Mesenchymal stem cell (in vitro differentiated cells and primary cell): ENCODE measurements around the gene WNT5B.

Source experiments
- DNase-seq: peaks from one replicate; pipeline ENCODE4 v3.0.0-alpha.2; 2013
- H2AFZ ChIP-seq: one replicate; pipeline ENCODE4 v1.6.1; 2013; ENCODE audit warnings: low read depth, mild to moderate bottlenecking, control low read depth, inconsistent platforms, low read length, moderate library complexity
- H2AK5ac ChIP-seq: 2 replicates; pipeline ENCODE4 v1.6.1; 2013; ENCODE audit warnings: low read length, moderate library complexity, mild to moderate bottlenecking, inconsistent platforms; ENCODE audit not compliant: severe bottlenecking
- H2BK120ac ChIP-seq: one replicate; pipeline ENCODE4 v1.6.1; 2013; ENCODE audit warnings: low read depth, mild to moderate bottlenecking, inconsistent platforms, low read length, moderate library complexity
- H2BK12ac ChIP-seq, 2 experiments: one replicate each; pipeline ENCODE4 v1.6.1; 2013; ENCODE audit warnings: inconsistent platforms in 2 of 2, low read length in 2 of 2, mild to moderate bottlenecking in 2 of 2, moderate library complexity in 2 of 2, control low read depth in 1 of 2
- H2BK15ac ChIP-seq: one replicate; pipeline ENCODE4 v1.6.1; 2013; ENCODE audit warnings: mild to moderate bottlenecking, low read depth, inconsistent platforms; ENCODE audit not compliant: poor library complexity, severe bottlenecking
- H2BK5ac ChIP-seq: 2 replicates; pipeline ENCODE4 v1.6.1; 2013; ENCODE audit warnings: low read depth, mild to moderate bottlenecking, low read length, control low read depth, inconsistent platforms; ENCODE audit not compliant: poor library complexity, severe bottlenecking
- H3K14ac ChIP-seq, 2 experiments: one replicate each; pipeline ENCODE4 v1.6.1; 2013; ENCODE audit warnings: inconsistent platforms in 2 of 2, low read length in 2 of 2, control low read depth in 1 of 2, mild to moderate bottlenecking in 1 of 2, moderate library complexity in 1 of 2
- H3K18ac ChIP-seq, 2 experiments: one replicate each; pipeline ENCODE4 v1.6.1; 2013; ENCODE audit warnings: inconsistent platforms in 2 of 2, low read length in 2 of 2, control low read depth in 1 of 2, low read depth in 1 of 2, mild to moderate bottlenecking in 1 of 2
- H3K23ac ChIP-seq, 2 experiments: one replicate each; pipeline ENCODE4 v1.6.1; 2013; ENCODE audit warnings: inconsistent platforms in 2 of 2, low read length in 2 of 2, mild to moderate bottlenecking in 2 of 2, moderate library complexity in 2 of 2, control low read depth in 1 of 2
- H3K27ac ChIP-seq: 2 replicates; pipeline ENCODE4 v1.5.1; 2013; ENCODE audit warnings: mild to moderate bottlenecking, moderate library complexity, low read length, control low read depth, inconsistent platforms; ENCODE audit not compliant: poor library complexity, severe bottlenecking
- H3K27me3 ChIP-seq, 2 experiments: 2 replicates each; pipeline versions ENCODE4 v1.6.1 to v1.7.0; 2013; ENCODE audit warnings: low read length in 2 of 2, mild to moderate bottlenecking in 2 of 2, moderate library complexity in 2 of 2, control low read depth in 1 of 2, inconsistent platforms in 1 of 2; ENCODE audit not compliant: control insufficient read depth in 1 of 2, insufficient read depth in 1 of 2
- H3K36me3 ChIP-seq, 2 experiments: 2 replicates each; pipeline versions ENCODE4 v1.6.1 to v1.7.0; 2013; ENCODE audit warnings: low read length in 2 of 2, control low read depth in 1 of 2, inconsistent platforms in 1 of 2, low read depth in 1 of 2, mild to moderate bottlenecking in 1 of 2; ENCODE audit not compliant: insufficient read depth in 2 of 2, control insufficient read depth in 1 of 2
- H3K4ac ChIP-seq, 2 experiments: one replicate each; pipeline ENCODE4 v1.6.1; 2013; ENCODE audit warnings: inconsistent platforms in 2 of 2, low read length in 2 of 2, mild to moderate bottlenecking in 2 of 2, moderate library complexity in 2 of 2, control low read depth in 1 of 2, low read depth in 1 of 2
- H3K4me1 ChIP-seq: 2 replicates; pipeline ENCODE4 v1.6.1; 2013; ENCODE audit warnings: low read depth, low read length, control low read depth; ENCODE audit not compliant: control insufficient read depth, insufficient read depth
- H3K4me2 ChIP-seq: 2 replicates; pipeline ENCODE4 v1.6.1; 2013; ENCODE audit warnings: low read length, mild to moderate bottlenecking, inconsistent platforms; ENCODE audit not compliant: poor library complexity, severe bottlenecking
- H3K4me3 ChIP-seq, 2 experiments: 2 replicates each; pipeline versions ENCODE4 v1.5.1 to v1.7.0; 2013; ENCODE audit warnings: low read length in 2 of 2, mild to moderate bottlenecking in 2 of 2, control low read depth in 1 of 2, low read depth in 1 of 2; ENCODE audit not compliant: insufficient read depth in 1 of 2
- H3K79me1 ChIP-seq: replicated peaks from 2 replicates; pipeline ENCODE4 v1.6.1; 2013; ENCODE audit warnings: mild to moderate bottlenecking, control low read depth, low read length, inconsistent platforms; ENCODE audit not compliant: poor library complexity, severe bottlenecking
- H3K9ac ChIP-seq: 2 replicates; pipeline ENCODE4 v1.7.0; 2013; ENCODE audit warnings: mild to moderate bottlenecking, low read length, moderate library complexity
- H3K9me3 ChIP-seq: 2 replicates; pipeline ENCODE4 v1.7.0; 2013; ENCODE audit warnings: mild to moderate bottlenecking, low read length; ENCODE audit not compliant: control insufficient read depth
- H4K8ac ChIP-seq: one replicate; pipeline ENCODE4 v1.6.1; 2013; ENCODE audit warnings: inconsistent platforms, mild to moderate bottlenecking, low read length, moderate library complexity
- H4K91ac ChIP-seq: one replicate; pipeline ENCODE4 v1.6.1; 2013; ENCODE audit warnings: mild to moderate bottlenecking, low read length, inconsistent platforms
- WGBS: methylation state at CpG from one replicate; pipeline ENCODE4 v1.1.7; 2013; ENCODE audit warnings: mixed read lengths; 5-methylcytosine and 5-hydroxymethylcytosine counted together

The WNT5B gene

GRCh38 chr12:1622406-1622805 is 6.6 kb upstream of the WNT5B start:
- Histone ChIP-seq H4K8ac (no peak overlapping the region), H2AK5ac (no peak overlapping the region), H3K9ac (no peak overlapping the region), H2BK15ac (no peak overlapping the region), H2AFZ (no peak overlapping the region), H3K9me3 (no peaks in the 10 kb centered on the region), H3K27me3 (no peaks in the 10 kb centered on the region), H3K79me1 (peaks cover 10% of the 10 kb centered on the region), H2BK12ac (no peak overlapping the region), H2BK5ac (no peak overlapping the region), H3K23ac (no peak overlapping the region), H3K4me2 (no peak overlapping the region), H3K36me3 (peaks cover under 1 to 11% of the 10 kb centered on the region in 2 experiments), H4K91ac (no peak overlapping the region), H2BK120ac (no peak overlapping the region), H3K4ac (no peak overlapping the region), H3K27ac (no peak overlapping the region), H3K4me3 (no peak overlapping the region), H3K18ac (no peak overlapping the region), H3K4me1 (peaks cover 3% of the 10 kb centered on the region), H3K14ac (no peak overlapping the region)
- DNase-seq: no peak
- WGBS: 85% methylated on average over 3 of the region's 3 CpGs

DNA sequence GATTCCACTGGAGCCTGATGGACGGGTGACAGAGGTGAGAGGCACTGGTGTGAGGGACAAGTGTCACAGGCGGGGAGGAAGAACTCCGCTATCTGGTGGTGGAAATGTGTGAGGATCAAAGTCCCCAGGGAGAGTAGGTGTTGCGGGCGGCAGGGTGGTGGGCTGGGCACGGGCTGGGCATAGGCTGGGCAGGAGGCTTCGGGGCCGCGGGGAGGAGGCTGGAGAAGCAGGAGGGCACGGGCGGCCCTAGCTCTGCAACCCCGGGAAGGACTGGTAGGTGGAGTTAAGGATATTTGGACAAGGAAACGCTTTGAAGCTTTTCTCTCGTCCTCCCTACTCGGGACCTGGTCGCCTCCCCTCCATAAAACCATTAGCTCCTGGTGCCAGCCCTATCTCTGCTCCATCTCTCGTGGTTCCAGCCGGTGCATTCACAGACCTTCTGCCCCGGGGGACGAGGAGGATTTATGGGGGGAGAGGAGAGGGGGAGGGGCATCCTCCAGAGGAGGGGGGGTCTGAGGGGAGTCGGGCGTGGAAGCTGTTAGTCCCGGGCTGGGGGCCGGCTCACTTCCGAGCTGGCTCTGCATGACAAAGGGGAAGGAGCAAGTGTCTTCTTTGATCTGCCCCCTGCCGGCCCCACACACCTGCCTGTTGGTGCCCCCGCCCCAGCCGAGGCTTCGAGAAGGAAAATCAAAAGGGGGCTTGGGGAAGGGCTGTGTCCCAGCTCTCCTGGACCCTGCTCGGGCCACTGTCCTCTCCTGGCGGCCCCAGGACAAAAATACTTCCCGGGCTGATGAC is 504 bp downstream of the WNT5B start:
- H3K9me3 ChIP-seq: no peaks in the 10 kb centered on the region
- peaks cover 31% of the 10 kb centered on the region for H3K4me1 ChIP-seq
- peaks cover 12 to 39% of the 10 kb centered on the region in 2 experiments for H3K36me3 ChIP-seq
- no peak overlapping the region for H4K8ac ChIP-seq
- H3K14ac ChIP-seq: peak overlapping the region in 1 of 2 experiments; percentile 79
- peaks cover 0 to 8% of the 10 kb centered on the region in 2 experiments for H3K27me3 ChIP-seq
- no peak overlapping the region for H4K91ac ChIP-seq
- peak overlapping the region in 1 of 2 experiments; percentile 38 for H3K18ac ChIP-seq
- peak overlapping the region; percentile 31 for H2AK5ac ChIP-seq
- peak overlapping the region; percentile 96 for H3K4me2 ChIP-seq
- no peak overlapping the region for H2BK5ac ChIP-seq
- 2% methylated on average over 25 of the region's 32 CpGs for WGBS
- H3K27ac ChIP-seq: no peak overlapping the region
- H3K23ac ChIP-seq: peak overlapping the region in 1 of 2 experiments; percentile 96
- H2AFZ ChIP-seq: peak overlapping the region; percentile 21
- no peak overlapping the region for H3K4ac ChIP-seq
- H3K9ac ChIP-seq: peak overlapping the region; percentile 61
- no peak overlapping the region for H2BK15ac ChIP-seq
- peak overlapping the region; percentile 53 to 73 for H3K4me3 ChIP-seq
- peaks cover 20% of the 10 kb centered on the region for H3K79me1 ChIP-seq
- no peak for DNase-seq
- peak overlapping the region; percentile 67 for H2BK120ac ChIP-seq
- H2BK12ac ChIP-seq: no peak overlapping the region

GRCh38 chr12:1630133-1630826 is 1.2 kb downstream of the WNT5B start:
- H3K4ac ChIP-seq: no peak overlapping the region
- H3K18ac ChIP-seq: peak overlapping the region; percentile 38 to 85
- H3K36me3 ChIP-seq: peaks cover 12 to 43% of the 10 kb centered on the region in 2 experiments
- WGBS: 1% methylated on average over 52 of the region's 58 CpGs
- peak overlapping the region in 1 of 2 experiments; percentile 77 for H3K23ac ChIP-seq
- H2BK120ac ChIP-seq: no peak overlapping the region
- peak overlapping the region; percentile 96 for H3K4me2 ChIP-seq
- H3K14ac ChIP-seq: no peak overlapping the region
- no peak overlapping the region for H2BK15ac ChIP-seq
- peak overlapping the region; percentile 21 for H2AFZ ChIP-seq
- H3K9me3 ChIP-seq: no peaks in the 10 kb centered on the region
- peaks cover 31% of the 10 kb centered on the region for H3K4me1 ChIP-seq
- H4K91ac ChIP-seq: no peak overlapping the region
- peaks cover 19% of the 10 kb centered on the region for H3K79me1 ChIP-seq
- peaks cover 0 to 8% of the 10 kb centered on the region in 2 experiments for H3K27me3 ChIP-seq
- H3K4me3 ChIP-seq: peak overlapping the region; percentile 53 to 73
- peak overlapping the region; percentile 2 for H2AK5ac ChIP-seq
- H3K9ac ChIP-seq: peak overlapping the region; percentile 61
- no peak overlapping the region for H4K8ac ChIP-seq
- H2BK5ac ChIP-seq: no peak overlapping the region
- DNase-seq: peak; percentile 48
- no peak overlapping the region for H3K27ac ChIP-seq
- peak overlapping the region in 1 of 2 experiments; percentile 47 for H2BK12ac ChIP-seq
